Activated T-cell treated with anti-CD3 and anti-CD28 coated beads, Interleukin-2, amount 50 U/mL, for 1 hour (primary cell): ENCODE measurements around the gene SMIM27.
"Not testable (repeated sequence)": the region's sequence is repeated elsewhere in the genome, so short reads cannot be mapped to it uniquely, and the experiment has no call there.

ENCODE experiments used
- DNase-seq: peaks from one replicate; pipeline ENCODE4 v3.0.0-alpha.2; 2020

The SMIM27 gene

DNA sequence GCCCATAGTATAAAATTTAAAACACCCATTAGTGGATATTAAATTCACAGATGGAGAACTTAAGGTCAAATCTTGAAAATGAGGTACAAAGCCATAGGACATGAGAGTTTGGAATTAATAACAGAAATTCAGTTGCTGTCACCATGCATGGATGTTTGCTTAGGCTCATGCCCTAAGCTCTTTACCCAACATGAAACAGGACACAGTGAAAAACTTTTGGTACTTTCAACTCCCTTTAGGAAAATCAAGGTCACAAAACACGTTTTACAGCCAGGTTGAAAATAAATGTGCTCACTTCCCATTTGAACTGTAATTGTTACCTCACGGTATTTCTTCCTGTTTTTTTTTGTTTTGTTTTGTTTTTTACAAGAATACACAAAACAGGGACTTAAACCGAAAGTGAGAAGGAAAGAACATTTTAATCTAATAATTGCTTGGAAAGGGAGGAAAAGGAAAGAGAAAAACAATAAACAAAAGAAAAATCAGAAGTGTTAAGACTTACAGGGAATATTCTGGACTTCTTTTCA, 6.3 kb downstream of the SMIM27 start:
- no peak for DNase-seq

DNA sequence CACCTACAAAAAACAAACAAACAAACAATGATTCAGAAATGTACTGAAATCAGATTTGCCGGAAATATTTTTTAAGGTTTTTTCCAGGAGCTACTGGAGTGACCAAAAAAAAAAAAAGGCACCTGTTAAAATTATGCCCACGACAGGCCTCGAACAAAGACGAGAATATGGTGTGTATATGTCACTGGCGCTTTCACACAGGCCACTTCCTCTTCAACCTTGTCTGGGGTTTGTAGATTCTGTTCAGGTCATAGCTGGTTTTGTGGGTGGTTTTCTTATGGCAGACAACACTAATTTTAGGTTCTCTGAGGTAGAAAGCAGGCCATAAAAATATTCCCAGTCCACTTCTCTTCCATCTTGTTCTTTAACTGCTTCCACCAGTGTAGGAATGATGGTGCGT, 13.8 kb downstream of the SMIM27 start:
- DNase-seq, result no peak

DNA sequence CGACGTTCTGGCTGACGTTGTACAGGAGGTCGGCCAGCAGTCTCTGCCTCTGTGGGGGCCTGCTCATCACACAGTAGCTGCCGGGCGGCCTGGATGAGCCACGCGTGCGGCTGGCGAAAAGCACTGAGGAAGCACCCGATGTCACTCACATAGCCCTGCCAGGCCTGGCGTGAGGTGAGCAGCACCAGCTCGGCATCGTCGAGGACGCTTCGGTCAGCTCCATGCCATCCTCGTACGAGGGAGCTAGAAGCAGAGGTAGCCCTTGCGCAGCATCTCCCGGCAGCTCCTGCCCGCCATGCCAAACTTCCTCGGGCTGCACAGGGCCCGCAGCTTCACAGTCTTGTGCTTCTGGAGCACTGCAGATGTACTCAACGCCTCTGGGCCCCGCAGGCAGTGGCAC, 14.6 kb downstream of the SMIM27 start:
- no peak for DNase-seq

DNA sequence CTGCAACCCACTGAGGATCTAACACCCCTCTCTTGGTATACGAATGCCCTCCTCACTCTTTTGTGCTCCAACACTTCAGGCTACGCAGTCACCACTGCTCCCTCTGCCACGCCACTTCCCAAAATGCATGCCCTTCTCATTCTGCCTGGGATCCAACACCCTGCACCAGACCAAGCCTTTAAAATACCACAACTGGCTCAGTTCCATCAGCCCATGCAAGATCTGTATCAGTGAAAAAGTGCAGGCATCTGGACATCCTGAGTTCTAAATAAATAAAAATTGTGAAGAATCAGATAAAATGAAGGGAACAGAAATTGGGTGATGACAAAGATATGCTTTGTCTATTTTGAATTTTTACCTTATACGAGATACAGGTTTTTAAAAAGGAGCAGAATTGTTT, 18.1 kb downstream of the SMIM27 start:
- DNase-seq, result no peak

- peak; percentile 65 for DNase-seq
Observed at GRCh38 chr9:32571969-32572899, 20.1 kb downstream of the SMIM27 start.

DNA sequence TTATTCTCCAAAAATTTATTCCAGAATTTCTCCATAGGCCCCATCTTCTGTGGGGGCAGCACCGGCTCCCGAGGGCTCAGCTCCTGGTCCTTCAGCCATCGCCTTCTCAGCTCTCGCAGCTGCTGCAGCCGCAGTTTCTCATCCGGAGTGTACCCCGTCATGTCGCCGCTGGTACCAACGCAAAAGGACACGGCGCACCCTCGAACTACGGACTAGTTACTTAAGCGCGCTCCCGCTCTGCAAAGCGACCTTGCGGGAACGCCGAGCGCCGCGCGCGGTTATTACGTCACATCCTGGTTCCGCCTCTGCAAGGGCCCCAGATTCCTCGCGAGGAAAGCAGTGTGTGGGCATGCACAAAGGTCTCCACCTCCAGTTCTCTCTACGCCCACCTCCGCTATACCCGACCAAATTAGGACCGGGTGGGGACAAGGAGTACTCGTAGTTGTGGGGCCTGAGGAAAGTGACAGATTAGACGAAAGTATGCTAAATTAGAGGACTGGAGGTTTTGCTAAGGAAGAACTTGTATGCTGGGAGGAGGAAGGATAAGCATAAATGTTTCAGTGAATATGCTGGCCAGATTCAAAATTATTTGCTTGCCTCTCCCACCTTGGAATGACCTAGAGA, 20.9 kb downstream of the SMIM27 start, which contains the start of gene NDUFB6:
NDUFB6 (minus strand) TSS at position 260 of the 624 bp plus-strand sequence; CDS start at position 161, 99 bp downstream.
- peak; percentile 96 for DNase-seq

DNA sequence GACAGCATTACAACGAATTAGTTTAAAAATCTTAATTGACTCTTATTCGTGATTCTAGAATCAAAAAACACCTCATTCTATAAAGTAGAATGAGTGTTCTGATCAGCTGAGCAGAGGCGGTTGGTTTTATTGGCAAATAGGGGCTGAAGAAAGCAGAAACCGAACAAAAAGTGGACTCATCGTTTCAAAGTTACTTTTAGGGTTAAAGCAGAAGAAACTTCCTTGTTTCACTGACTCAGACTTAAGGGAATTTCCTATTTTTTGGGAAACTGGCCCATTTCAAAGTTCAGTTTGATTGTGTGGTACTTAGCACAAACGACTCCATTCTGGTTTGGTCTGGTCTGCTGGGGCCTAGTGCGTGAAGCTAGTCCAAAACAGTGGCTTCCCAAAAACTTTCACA, 21.7 kb downstream of the SMIM27 start:
- no peak for DNase-seq

- DNase-seq, result no peak
Observed at GRCh38 chr9:32574858-32575257, 22.7 kb downstream of the SMIM27 start.

DNA sequence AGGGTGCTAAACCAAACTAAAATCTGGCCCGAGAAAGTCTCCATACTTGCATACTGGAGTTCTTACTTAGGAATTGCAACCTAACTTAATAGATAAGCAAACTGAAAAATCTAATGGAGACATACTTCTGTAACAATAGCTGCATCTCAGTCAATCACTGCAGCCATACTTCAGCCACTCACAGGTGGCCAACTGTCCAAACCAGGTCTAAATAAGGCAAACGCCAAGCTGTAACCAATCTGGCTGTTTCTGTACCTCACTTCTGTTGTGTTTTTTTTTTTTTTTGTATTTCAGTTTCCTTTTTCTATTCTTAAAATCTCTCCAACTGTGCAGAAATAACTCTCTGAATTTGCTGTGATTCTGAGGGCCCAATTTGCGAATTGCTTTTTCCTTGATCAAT, 25.2 kb downstream of the SMIM27 start:
- DNase-seq, result no peak

- DNase-seq, result no peak
Observed at GRCh38 chr9:32578976-32579375, 26.8 kb downstream of the SMIM27 start.

GRCh38 chr9:32579706-32580331, 27.7 kb downstream of the SMIM27 start:
- DNase-seq, result peak; percentile 83

DNA sequence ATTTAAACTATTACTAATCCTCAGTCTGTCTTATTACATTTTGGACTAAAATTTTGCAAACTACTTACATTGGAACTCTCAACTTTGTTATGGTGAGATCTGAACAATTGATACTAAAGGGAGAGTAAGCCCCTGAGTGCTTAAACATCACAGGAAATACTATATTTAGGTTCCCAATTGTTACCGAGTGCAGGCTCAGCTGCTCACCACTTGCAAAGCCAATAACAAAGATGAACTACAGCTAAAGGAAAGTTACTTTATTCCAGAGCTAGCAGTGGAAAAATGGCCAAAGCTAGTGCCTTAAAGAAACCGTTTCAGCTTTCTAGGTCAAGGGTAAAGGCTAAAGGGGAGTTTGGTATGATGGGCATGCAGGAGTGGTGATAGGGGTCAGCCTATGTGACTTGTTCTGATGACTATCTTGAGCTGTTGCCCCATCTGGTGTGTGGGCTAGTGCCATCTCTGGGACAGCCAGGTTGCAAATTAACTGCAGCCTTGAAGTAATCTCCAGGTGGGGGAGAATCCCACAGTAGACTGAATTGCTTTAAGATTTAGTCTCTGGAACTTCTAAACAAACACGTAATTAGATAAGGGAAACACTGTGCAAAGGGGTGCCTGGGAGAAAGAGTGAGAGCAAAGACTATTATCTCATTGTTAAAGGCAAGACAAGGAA, 28.6 kb downstream of the SMIM27 start:
- no peak for DNase-seq

DNA sequence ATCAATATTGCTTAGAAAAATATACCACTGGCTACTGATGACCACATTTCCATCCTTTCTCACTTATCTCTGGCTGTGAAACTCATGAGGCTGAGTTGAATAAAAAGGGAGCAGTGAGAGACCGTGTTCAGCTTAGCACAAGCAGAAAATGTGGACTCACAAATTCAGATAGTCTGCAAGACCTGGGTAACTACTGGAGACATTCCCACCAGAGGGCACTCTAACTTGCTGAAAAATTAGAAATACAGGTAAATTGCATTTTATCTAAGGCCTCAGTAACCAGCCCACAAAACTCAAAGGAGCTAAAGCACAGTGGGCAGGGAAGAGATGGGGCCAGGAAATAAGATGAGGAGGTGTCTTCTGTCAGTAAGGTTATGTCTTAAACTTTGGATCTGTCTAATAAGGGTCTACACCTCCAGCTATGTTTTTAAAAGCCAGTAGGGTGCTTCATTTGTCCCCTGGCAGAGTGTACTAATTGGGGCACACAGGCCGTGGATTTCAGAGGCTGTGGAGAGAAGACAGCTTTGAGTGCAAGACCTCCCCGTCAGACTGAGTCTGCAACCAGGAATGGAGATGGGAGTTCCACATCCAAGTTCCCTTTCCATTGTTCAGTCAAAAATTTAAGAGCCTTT, 29.5 kb downstream of the SMIM27 start:
- no peak for DNase-seq

DNA sequence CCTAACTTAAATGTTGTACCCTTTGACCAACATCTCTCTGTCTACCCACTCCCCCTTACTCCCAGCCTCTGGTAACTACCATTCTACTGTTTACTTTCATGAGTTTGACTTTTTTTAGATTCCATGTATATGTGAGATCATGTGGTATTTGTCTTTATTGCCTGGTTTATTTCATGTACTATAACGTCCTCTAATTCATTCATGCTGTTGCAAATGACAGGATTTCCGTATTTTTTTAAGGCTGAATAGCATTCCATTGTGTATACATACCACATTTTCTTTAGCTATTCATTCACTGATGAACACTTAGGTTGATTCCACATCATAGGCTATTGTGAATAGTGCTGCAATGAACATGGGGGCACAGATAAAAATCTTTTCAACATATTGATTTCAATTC, 32.7 kb downstream of the SMIM27 start:
- no peak for DNase-seq

DNA sequence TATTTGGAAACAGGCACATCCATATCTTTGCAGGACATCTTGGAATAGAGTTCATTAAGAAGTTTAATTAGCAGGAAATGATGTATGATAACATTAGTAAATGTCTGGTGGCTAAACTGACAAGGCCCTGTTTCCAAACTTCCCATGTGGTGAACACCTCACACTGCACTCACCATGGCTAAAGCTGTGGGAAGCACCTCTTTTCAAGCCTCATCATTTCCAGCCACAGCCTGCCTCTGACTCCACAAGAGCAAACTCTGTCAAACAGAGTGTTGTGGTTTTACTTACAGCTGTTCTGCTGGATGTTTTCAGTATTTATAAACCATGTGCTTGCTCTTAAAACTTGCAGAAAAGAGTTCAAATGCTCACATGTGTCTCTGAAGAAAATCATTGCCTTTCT, 35.8 kb downstream of the SMIM27 start:
- no peak for DNase-seq

DNA sequence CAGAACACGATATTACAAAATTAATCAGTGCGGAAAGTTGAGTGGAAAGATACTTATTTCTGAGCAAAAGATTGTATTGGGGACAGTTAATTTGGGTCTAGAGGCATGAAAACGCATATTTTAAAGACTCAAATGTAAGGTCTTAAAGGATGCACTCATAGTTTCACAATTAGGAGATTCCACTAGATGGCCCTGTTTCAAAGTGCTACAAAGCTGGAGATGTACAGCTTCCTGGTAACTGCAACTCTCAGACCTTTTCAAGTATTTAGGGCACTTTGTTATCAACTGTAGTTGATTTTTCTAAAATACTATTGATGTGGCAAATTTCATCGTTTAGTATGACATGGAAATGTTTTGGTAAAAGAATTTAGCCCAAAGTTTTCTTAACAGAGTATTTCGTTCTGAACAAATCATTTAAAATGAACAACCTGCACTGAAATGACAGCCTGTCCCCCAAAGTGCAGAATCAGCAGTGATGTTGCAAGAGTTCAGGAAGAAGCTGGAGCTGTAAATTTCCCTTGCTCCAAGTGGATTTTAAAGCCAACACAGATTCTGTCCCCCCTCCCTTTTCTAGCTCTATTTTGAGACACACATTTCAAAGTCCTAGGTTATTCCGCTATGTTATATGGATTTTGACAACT, 37.1 kb downstream of the SMIM27 start:
- no peak for DNase-seq

GRCh38 chr9:32590476-32590875, 38.3 kb downstream of the SMIM27 start:
- DNase-seq, result no peak

GRCh38 chr9:32590898-32591297, 38.8 kb downstream of the SMIM27 start:
- no peak for DNase-seq

DNA sequence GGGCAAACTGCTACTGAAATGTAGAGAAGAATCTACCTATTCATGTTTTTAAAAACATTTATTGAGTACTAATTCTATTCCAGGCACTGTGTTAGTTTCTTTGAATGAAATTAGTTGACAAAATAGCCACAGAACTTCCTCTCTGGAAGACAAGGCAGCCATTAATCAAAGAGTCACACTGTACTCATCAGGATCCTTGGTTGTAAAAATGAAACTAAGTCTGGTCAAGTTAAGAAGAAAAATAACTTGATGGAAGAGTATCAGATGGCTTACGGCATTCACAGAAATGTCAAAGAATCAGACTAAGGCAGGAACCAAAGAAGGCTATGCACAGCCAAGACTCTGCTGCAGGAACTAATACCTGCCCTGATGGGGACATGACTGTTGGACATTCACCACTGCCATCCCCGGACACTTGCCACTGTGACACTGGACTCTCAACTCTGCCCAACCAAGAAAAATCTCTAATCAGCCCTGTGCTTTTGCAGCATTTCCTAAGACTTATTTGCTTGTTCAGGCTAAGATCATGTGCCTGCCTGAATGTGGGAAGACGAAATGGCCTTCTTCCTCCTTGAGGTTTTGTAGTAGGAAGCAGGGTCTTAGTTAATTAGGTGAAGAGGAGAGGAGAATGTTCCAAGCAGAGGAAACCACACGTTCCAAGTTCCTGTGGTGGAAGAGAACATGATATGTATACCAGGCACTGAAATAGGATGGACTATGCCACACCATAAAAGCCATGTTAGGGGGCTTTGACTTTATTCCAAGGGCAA, 44.2 kb downstream of the SMIM27 start:
- no peak for DNase-seq

GRCh38 chr9:32596936-32597335, 44.8 kb downstream of the SMIM27 start:
- no peak for DNase-seq

- DNase-seq, result not testable (repeated sequence)
Observed at GRCh38 chr9:32599021-32599420, 46.9 kb downstream of the SMIM27 start.
